NCI-H2171 (cell line): Measurements from ENCODE around the gene ST3GAL2.
"Not testable (repeated sequence)": the region's sequence is repeated elsewhere in the genome, so short reads cannot be mapped to it uniquely, and the experiment has no call there.

ENCODE experiments used
- DNase-seq: peaks from one replicate; lab custom pipeline; 2025; lab: John Stamatoyannopoulos, UW

Gene ST3GAL2

GRCh38 chr16:70386289-70386986 is 52.5 kb downstream of the ST3GAL2 start:
- not testable (repeated sequence) for DNase-seq

- DNase-seq, result no peak
Measured at GRCh38 chr16:70383421-70383960, 55.4 kb downstream of the ST3GAL2 start.

- peak; percentile 38 for DNase-seq
Measured at GRCh38 chr16:70381604-70382342, 57.1 kb downstream of the ST3GAL2 start.

GRCh38 chr16:70380919-70381603 is 57.8 kb downstream of the ST3GAL2 start:
- peak; percentile 95 for DNase-seq

- DNase-seq, result peak; percentile 60
Measured at GRCh38 chr16:70380248-70380918, 58.5 kb downstream of the ST3GAL2 start.

- no peak for DNase-seq
Measured at GRCh38 chr16:70378869-70379493, 59.9 kb downstream of the ST3GAL2 start.

GRCh38 chr16:70377782-70378181 is 61.1 kb downstream of the ST3GAL2 start:
- DNase-seq, result no peak

GRCh38 chr16:70375636-70376611 is 63.0 kb downstream of the ST3GAL2 start:
- peak; percentile 80 for DNase-seq

GRCh38 chr16:70374213-70374612 is 64.7 kb downstream of the ST3GAL2 start:
- no peak for DNase-seq

- DNase-seq, result no peak
Measured at GRCh38 chr16:70372921-70373728, 65.8 kb downstream of the ST3GAL2 start.

GRCh38 chr16:70370924-70371323 is 68.0 kb downstream of the ST3GAL2 start:
- no peak for DNase-seq

- not testable (repeated sequence) for DNase-seq
Measured at GRCh38 chr16:70370145-70370544, 68.8 kb downstream of the ST3GAL2 start.

- DNase-seq, result peak; percentile 13
Measured at GRCh38 chr16:70364399-70364798, 74.5 kb downstream of the ST3GAL2 start.

- no peak for DNase-seq
Measured at GRCh38 chr16:70359552-70359951, 79.3 kb downstream of the ST3GAL2 start.

- DNase-seq, result no peak
Measured at GRCh38 chr16:70349783-70350182, 89.1 kb downstream of the ST3GAL2 start.

GRCh38 chr16:70348991-70349390 is 89.9 kb downstream of the ST3GAL2 start:
- DNase-seq, result no peak

GRCh38 chr16:70345840-70346239 is 93.1 kb downstream of the ST3GAL2 start:
- no peak for DNase-seq

- DNase-seq, result no peak
Measured at GRCh38 chr16:70342016-70342415, 96.9 kb downstream of the ST3GAL2 start.

- no peak for DNase-seq
Measured at GRCh38 chr16:70341600-70341999, 97.3 kb downstream of the ST3GAL2 start.
